Sigmoid colon (tissue), 4 donors: Measurements from ENCODE around the gene RNU4-1.

Experiments used
- POLR2A ChIP-seq, 2 donors: fragments of 450-650 bp; IDR thresholded peaks; one replicate each; pipeline ENCODE4 v1.6.1; 2016; ENCODE audit warnings: antibody characterized with exemption in 2 of 2, mild to moderate bottlenecking in 2 of 2, moderate library complexity in 2 of 2
- POLR2AphosphoS5 ChIP-seq, 4 donors: sonication (generic); formaldehyde crosslinking; IDR thresholded peaks; one replicate each; pipeline ENCODE4 v1.6.1; 2017; ENCODE audit warnings: antibody characterized with exemption in 4 of 4
- TF ChIP-seq, protein P1 (sequence below), 4 experiments: fragments of 450-650 bp in 3 of 4; fragments of 200-600 bp in 1 of 4; IDR thresholded peaks; one replicate each; pipeline ENCODE4 v1.5.1; 2016 to 2019; ENCODE audit warnings: antibody characterized with exemption in 4 of 4, mild to moderate bottlenecking in 3 of 4, moderate library complexity in 2 of 4

DNA sequence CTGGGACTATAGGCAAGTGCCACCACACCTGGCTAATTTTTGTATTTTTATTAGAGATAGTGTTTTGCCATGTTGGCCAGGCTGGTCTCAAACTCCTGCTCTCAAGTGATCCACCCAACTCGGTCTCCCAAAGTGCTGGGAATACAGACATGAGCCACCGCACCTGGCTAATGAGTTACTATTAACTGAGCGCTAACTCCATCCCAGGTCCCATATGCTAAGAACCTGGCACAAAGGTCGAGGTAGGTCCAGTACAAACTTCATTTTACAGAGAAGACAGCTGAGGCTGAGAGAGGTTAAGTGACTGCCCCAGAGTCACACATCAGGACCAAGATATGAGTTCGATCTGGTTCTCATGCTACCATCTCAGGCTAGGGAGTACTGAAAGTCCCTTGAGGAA is 39.0 kb upstream of the RNU4-1 start:
- TF ChIP-seq POLR2A (IDR thresholded peaks at IDR 0.05) = no peak
- TF ChIP-seq, protein P1, sequence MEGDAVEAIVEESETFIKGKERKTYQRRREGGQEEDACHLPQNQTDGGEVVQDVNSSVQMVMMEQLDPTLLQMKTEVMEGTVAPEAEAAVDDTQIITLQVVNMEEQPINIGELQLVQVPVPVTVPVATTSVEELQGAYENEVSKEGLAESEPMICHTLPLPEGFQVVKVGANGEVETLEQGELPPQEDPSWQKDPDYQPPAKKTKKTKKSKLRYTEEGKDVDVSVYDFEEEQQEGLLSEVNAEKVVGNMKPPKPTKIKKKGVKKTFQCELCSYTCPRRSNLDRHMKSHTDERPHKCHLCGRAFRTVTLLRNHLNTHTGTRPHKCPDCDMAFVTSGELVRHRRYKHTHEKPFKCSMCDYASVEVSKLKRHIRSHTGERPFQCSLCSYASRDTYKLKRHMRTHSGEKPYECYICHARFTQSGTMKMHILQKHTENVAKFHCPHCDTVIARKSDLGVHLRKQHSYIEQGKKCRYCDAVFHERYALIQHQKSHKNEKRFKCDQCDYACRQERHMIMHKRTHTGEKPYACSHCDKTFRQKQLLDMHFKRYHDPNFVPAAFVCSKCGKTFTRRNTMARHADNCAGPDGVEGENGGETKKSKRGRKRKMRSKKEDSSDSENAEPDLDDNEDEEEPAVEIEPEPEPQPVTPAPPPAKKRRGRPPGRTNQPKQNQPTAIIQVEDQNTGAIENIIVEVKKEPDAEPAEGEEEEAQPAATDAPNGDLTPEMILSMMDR (IDR thresholded peaks at IDR 0.05) = no peak
- no peak for TF ChIP-seq POLR2AphosphoS5 (IDR thresholded peaks at IDR 0.05)
